Panc1 (cell line): ENCODE data around the gene ZMYM2. TPM values are rescaled to one million over a fixed set of nuclear protein-coding genes. Genes with fewer than 3 reads are reported as not detected.

ENCODE experiments used
- ATAC-seq: fragments of 200-7000 bp; cut with Tn5 transposase; 2 replicates; pipeline ENCODE4 v1.9.1; 2020; ENCODE audit warnings: mild to moderate bottlenecking, moderate library complexity
- BruUV-seq: library from RNA; stranded (reverse); fragments of 400-500 nt; replicated peaks from 2 replicates; lab custom pipeline; 2021; lab: Mats Ljungman, UMichigan
- CTCF ChIA-PET: fragments of 300-600 bp; sonication (Branson Sonifier 250); formaldehyde crosslinking; loops from one replicate; lab custom pipeline; 2022; ENCODE audit warnings: antibody characterized with exemption; lab: Charles Lee
- POLR2A ChIA-PET: fragments of 300-600 bp; sonication (Branson Sonifier 250); formaldehyde crosslinking; loops from one replicate; lab custom pipeline; 2022; ENCODE audit warnings: antibody characterized with exemption; lab: Charles Lee
- DNase-seq: peaks from one replicate; pipeline ENCODE4 v3.0.0-alpha.2; 2010; ENCODE audit warnings: low read depth, low spot score
- H3K27ac ChIP-seq: 2 replicates; pipeline ENCODE4 v1.5.1; 2011; ENCODE audit warnings: mild to moderate bottlenecking, low read length, inconsistent platforms
- H3K27me3 ChIP-seq: fragments of 200-500 bp; sonication (Bioruptor generic); 2 replicates; pipeline ENCODE4 v1.6.0; 2014; ENCODE audit warnings: low read length, inconsistent platforms; ENCODE audit not compliant: control insufficient read depth, insufficient read depth
- H3K36me3 ChIP-seq: fragments of 200-500 bp; sonication (Bioruptor generic); 2 replicates; pipeline ENCODE4 v1.5.1; 2014; ENCODE audit warnings: inconsistent platforms, mild to moderate bottlenecking, low read length, moderate library complexity; ENCODE audit not compliant: control insufficient read depth, insufficient read depth
- H3K4me1 ChIP-seq: 2 replicates; pipeline ENCODE4 v1.5.1; 2011; ENCODE audit warnings: inconsistent platforms, mild to moderate bottlenecking, low read length, moderate library complexity; ENCODE audit not compliant: control insufficient read depth, insufficient read depth
- H3K4me3 ChIP-seq, 2 experiments: 2 replicates each; pipeline ENCODE4 v1.5.1; 2011 to 2012; ENCODE audit warnings: low read depth in 2 of 2, low read length in 2 of 2, mild to moderate bottlenecking in 2 of 2, inconsistent platforms in 1 of 2, moderate library complexity in 1 of 2
- H3K9me3 ChIP-seq: fragments of 200-500 bp; sonication (Bioruptor generic); 2 replicates; pipeline ENCODE4 v1.5.1; 2014; ENCODE audit warnings: low read depth, mild to moderate bottlenecking, inconsistent platforms, low read length, moderate library complexity; ENCODE audit not compliant: control insufficient read depth, insufficient read depth
- CTCF ChIP-seq: fragments of 450-650 bp; IDR thresholded peaks from 2 replicates; pipeline ENCODE4 v1.5.1; 2017; ENCODE audit warnings: mild to moderate bottlenecking
- POLR2AphosphoS5 ChIP-seq: IDR thresholded peaks from 2 replicates; pipeline ENCODE4 v1.6.1; 2012; ENCODE audit warnings: mild to moderate bottlenecking, low read depth, low read length, moderate library complexity
- REST ChIP-seq, 2 experiments: IDR thresholded peaks; 2 replicates each; pipeline ENCODE4 v1.6.1; 2011 to 2012; ENCODE audit warnings: low read depth in 2 of 2, control low read depth in 1 of 2, low read length in 1 of 2, mild to moderate bottlenecking in 1 of 2, moderate library complexity in 1 of 2; ENCODE audit not compliant: insufficient read depth in 1 of 2
- SIN3A ChIP-seq: IDR thresholded peaks from 2 replicates; pipeline ENCODE4 v1.6.1; 2012; ENCODE audit warnings: low read depth, mild to moderate bottlenecking, low read length, moderate library complexity, borderline replicate concordance; ENCODE audit not compliant: insufficient read depth
- TCF7L2 ChIP-seq: IDR thresholded peaks from 2 replicates; pipeline ENCODE4 v1.6.1; 2011; ENCODE audit warnings: mild to moderate bottlenecking, low read depth, low read length, inconsistent platforms
- in situ Hi-C: cut with HindIII; loops from 2 replicates; pipeline ENCODE4 v1.10.0; 2016; ENCODE audit warnings: low sequenced_read_pairs, low pct_unique_long_range_greater_than_20kb
- intact Hi-C: fragments of 100-400 bp; cut with micrococcal nuclease; formaldehyde crosslinking; loops from one replicate; pipeline ENCODE4 v1.10.0; 2022; ENCODE audit not compliant: unreplicated experiment
- total RNA-seq: library from RNA; stranded (reverse); gene quantifications from one replicate; pipeline ENCODE4 v1.2.1, GENCODE V29; 2021; ENCODE audit not compliant: unreplicated experiment

ZMYM2 gene
- total RNA-seq, 1 experiment from 2014 or later: 64.3 TPM

GRCh38 chr13:19993024-19993423 is 34.5 kb downstream of the ZMYM2 start:
- Histone ChIP-seq H3K27ac (no peak overlapping the region), H3K27me3 (no peaks in the 10 kb centered on the region), H3K4me1 (no peaks in the 10 kb centered on the region), H3K9me3 (no peaks in the 10 kb centered on the region), H3K4me3 (no peak overlapping the region), H3K36me3 (peaks cover 3% of the 10 kb centered on the region)
- BruUV-seq: no TSS peak
- ChIA-PET CTCF (no interaction called here), POLR2A (no interaction called here)
- TF ChIP-seq TCF7L2 (no peak), POLR2AphosphoS5 (no peak), REST (IDR thresholded peaks at IDR 0.05; ENCODE audit: insufficient read depth in 1 of 2, low read depth in 2 of 2, low read length in 1 of 2) (no peak), SIN3A (no peak), CTCF (no peak)
- in situ Hi-C loops (no loop called here), intact Hi-C loops (no loop called here)
- DNase-seq: no peak
- no peak for ATAC-seq

GRCh38 chr13:19998960-19999359 is 40.4 kb downstream of the ZMYM2 start:
- CTCF ChIA-PET: no interaction called here
- Histone ChIP-seq H3K27ac (no peak overlapping the region), H3K9me3 (no peaks in the 10 kb centered on the region), H3K27me3 (no peaks in the 10 kb centered on the region), H3K4me1 (no peaks in the 10 kb centered on the region), H3K36me3 (peaks cover 8% of the 10 kb centered on the region; the same call in 1 of the 2 replicates), H3K4me3 (no peak overlapping the region)
- TF ChIP-seq TCF7L2: no peak
- no peak for TF ChIP-seq CTCF
- no peak for TF ChIP-seq REST (IDR thresholded peaks at IDR 0.05; ENCODE audit: insufficient read depth in 1 of 2, low read depth in 2 of 2, low read length in 1 of 2)
- TF ChIP-seq POLR2AphosphoS5: no peak
- no peak for TF ChIP-seq SIN3A
- DNase-seq (no peak), ATAC-seq (no peak)
- BruUV-seq: no TSS peak
- in situ Hi-C loops (no loop called here), intact Hi-C loops (no loop called here)
- POLR2A ChIA-PET: no interaction called here
